Measurements from ENCODE around the gene ALG14.
"Not testable (repeated sequence)": the region's sequence is repeated elsewhere in the genome, so short reads cannot be mapped to it uniquely, and the experiment has no call there.

ALG14 gene

DNA sequence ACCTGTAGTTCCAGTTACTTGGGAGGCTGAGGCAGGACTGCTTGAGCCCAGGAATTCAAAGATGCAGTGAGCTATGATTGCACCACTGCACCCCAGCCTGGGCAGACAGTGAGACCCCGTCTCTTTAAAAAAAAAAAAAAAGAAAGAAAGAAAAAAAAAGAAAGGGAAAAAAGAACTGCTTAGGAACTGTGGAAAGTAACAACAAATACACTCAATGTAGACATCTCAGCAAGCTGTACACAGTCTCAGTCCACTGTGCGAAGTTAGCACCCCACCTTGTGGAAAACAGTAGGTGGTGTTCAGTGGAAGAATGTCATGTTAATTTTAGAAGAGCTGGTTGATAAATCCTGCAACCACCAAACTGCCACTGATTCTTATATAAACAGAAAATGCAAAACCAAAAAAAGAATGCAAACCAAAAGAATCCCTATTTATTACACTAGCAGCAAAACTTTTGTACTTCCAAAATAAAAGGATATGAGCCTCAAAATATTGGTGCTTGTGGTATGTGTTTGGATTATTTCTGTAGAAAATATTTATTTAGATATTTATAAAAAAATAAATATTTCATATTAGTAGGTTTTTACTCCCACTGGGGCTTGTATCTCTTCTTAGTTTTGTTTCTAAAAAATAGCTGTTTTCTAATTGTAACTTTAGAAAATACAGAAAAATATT lies 31.1 kb downstream of the ALG14 start:
- peak; percentile 67 for DNase-seq

GRCh38 chr1:95040032-95040525 lies 32.7 kb downstream of the ALG14 start:
- no peak for DNase-seq

DNA sequence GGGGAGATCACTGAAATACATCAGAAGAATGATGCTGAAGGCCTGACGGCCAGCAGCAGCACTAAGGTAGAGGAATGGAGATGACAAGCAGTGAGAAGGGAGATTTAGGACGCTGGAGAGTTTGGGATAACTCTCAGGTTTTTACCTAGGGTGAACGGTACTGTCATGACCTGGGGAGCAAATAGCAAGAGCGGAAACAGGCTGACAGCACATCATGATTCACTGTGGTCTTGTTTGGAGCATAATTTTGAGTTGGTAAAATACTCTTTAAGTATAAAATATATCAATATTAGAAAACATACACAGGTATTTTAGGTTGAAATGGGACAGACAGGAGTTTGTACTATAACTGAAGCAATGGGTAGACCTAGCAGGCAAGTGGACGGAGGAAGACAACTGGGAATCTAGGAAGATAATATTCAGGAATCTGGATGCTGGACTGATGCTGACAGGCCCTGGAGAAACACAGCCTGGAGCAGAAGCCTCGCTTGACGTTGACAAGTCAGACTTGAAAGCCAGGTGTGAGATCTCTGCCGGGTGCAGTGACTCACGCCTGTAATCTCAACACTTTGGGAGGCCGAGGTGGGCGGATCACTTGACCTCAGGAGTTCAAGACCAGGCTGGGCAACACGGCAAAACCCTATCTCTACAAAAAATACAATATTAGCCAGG lies 33.3 kb downstream of the ALG14 start:
- DNase-seq: no peak

DNA sequence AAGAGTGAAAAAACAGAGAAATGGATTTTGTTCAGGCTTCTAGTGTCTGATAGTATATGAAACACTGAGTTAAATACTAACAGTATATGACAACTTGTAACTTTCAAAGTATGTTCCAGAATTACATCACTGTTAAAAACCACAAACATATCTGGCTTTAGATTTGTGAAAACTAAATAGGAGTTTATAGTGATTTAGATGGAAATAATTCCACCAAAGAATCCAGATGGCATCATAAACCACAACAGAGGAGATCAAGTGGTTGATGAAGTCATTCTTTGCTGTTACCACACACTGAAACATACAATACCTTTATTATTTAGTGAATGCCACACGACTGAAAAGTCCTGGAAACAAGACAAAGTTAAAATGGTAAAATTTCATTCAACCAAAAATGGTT lies 37.2 kb downstream of the ALG14 start:
- no peak for DNase-seq

DNA sequence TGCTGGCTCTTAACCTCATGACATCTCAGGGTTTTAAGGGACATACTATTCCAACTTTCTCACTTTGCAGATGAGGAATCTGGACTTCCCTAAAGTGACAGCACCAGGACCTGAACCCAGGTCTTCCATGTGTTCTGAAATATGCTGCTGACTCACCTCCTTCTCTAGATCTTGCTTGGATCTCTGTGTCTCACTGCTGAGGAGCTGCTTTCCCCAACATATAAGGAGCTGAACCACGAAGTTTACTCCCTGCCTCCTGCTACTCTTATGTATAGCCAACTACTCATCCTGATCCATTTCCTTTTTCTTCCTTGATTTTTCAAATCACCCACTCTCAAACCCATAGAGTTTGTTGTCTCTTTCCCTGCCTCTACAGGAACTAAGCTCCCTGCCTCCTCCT lies 38.2 kb downstream of the ALG14 start:
- no peak for DNase-seq

DNA sequence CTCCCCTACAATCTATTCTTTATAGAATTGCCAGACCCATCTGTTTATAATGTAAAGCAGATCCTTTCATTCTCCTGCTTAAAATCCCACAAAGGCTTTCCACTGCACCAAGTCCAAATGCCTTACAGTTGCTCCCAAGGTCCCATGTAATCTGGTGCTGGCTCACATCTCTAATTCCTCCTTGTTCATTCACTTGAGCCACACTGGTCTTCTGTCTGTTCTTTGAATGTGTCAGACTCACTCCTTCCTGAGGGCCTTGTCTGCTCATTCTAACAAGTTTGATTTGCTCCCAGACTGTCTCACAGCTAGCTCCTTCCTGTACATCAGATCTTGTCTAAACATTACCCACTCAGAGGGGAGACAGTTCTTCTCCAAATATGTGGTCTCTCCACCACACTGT lies 38.9 kb downstream of the ALG14 start:
- no peak for DNase-seq

DNA sequence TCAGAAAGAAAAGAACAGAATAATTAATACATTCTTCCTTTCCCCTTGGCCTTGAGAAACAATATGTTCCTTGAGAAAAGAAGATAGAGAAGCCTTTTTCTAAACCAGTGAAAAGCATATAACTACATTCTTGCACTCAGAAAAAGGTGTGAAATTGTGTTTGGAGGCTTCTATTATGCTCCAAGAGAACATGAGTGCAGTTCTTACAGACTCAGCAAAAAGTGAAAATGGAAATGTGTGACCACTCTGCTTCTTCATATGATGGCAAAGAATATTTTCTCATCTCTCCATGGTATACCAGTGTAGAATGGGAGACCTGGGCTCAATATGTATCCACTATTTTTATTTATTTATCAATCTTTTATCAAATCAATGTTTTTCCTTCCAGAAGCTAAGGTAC lies 43.2 kb downstream of the ALG14 start:
- no peak for DNase-seq

DNA sequence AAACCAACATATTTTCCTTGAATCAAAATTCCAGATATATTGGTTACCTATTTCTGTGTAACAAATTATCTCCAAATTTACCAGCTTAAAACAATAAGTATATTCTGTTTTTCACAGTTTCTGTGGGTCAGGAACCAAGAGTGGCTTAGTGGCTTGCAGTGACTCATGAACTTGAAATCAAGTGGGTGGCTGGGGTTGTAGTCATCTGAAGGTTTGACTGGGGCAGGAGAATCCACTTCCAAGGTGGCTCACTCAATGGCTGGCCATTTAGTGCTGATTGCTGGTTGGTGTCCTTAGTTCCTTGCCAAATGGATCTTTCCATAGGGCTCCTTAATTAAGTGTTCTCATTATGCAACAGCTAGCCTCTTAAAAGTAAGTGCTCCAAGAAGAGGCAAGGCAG lies 43.8 kb downstream of the ALG14 start:
- DNase-seq: no peak

- no peak for DNase-seq
Observed at GRCh38 chr1:95027046-95027445, 45.7 kb downstream of the ALG14 start.

GRCh38 chr1:95023399-95024043 lies 49.2 kb downstream of the ALG14 start:
- DNase-seq: no peak

- no peak for DNase-seq
Observed at GRCh38 chr1:95022644-95022926, 50.2 kb downstream of the ALG14 start.

GRCh38 chr1:95021805-95022643 lies 50.7 kb downstream of the ALG14 start:
- DNase-seq: peak; percentile 80

- no peak for DNase-seq
Observed at GRCh38 chr1:95021119-95021518, 51.6 kb downstream of the ALG14 start.

GRCh38 chr1:95019466-95019865 lies 53.3 kb downstream of the ALG14 start:
- not testable (repeated sequence) for DNase-seq

- no peak for DNase-seq
Observed at GRCh38 chr1:95018602-95019369, 54.0 kb downstream of the ALG14 start.

DNA sequence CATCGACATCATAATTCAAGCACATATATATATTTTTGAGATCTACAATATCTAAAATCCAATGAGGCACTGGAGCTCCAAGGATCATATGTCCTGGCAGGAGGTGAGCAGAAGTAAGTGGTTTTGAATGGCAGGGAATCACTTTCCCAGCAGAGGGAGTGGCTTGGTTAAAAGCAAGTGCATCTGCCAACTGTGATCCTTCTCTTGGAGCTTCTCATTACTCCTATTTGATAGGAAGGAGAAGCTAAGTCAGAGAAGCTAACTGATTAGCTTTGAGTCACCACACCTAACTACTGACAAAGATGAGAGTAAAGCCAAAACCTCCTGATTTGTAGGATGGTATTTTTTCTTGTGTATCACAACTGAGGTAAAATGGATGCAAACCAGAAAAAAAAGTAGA lies 55.0 kb downstream of the ALG14 start:
- DNase-seq: no peak

DNA sequence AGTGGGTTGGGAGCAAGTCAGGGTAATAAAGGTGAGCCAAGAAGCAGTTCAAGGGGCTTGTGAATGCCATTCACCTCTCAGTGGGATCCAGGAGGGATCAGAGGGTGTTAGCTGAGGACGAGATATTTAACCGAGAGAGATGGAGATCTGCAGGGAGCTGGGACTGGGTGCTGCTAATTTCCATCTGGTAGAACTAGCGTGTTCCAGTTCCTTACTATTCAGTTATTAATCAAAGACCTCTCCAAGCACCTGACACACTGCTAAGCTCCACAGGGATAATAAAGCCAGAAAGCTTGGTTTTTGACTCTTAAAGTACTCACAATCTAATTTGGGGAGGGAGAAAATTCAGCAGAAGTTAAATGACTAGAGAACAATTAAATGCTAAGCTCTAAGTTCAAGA lies 57.7 kb downstream of the ALG14 start:
- DNase-seq: no peak

- DNase-seq: no peak
Observed at GRCh38 chr1:95013950-95014574, 58.7 kb downstream of the ALG14 start.

DNA sequence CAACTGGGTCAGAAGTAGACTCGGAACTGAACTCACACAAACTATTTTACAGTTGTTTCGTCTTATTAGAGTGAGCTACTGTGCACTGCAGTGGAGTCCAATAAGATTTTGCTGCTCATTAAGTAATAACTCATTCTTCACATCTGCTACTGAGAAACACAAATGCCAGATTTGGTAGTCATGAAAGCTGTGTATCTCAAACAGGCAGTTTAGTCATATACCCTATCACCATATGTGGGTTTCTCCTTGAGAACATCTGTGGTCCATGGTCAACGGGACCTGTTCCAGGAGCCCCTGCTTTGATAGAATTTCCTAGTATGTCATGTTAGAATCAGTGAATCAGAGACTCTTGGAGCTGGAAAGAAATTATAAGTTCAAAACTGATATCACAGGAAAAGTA lies 60.4 kb downstream of the ALG14 start:
- no peak for DNase-seq

DNA sequence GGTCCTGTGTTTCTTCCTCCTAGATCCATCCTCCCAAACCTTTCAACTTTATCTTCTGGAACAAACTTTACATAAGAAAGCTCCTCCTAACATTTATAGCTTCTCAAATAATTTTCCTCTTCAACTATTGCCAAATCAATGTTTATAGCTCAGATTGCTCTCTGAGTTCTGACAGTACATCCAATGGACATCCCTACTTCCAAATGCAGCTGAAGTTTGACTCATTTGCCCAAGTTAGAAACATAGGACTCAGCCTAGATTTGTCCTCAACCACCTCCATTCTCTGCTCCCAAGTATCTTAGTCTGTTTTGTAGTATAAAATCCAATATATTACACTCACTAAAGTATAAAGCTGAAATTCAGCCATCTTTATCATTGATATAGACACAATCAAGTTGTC lies 62.6 kb downstream of the ALG14 start:
- DNase-seq: no peak

DNA sequence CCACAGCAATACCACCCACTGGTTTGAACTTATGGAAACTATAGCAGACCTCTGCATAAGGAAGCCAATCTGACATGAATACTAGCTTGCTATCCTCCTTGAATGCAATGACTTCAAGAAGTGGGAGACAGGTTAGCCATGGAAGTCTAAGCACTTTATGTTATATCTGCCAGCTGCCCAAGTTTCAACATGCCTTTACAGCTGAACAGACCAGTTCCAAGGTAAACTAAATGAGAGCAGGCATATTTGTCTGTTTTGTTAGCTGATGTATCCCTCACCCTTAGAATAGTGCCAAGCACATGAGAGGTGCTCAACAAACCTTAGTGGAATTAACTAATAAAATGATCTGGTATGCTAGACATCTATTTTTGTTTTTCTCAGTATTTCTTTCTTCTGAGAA lies 65.1 kb downstream of the ALG14 start:
- no peak for DNase-seq

DNA sequence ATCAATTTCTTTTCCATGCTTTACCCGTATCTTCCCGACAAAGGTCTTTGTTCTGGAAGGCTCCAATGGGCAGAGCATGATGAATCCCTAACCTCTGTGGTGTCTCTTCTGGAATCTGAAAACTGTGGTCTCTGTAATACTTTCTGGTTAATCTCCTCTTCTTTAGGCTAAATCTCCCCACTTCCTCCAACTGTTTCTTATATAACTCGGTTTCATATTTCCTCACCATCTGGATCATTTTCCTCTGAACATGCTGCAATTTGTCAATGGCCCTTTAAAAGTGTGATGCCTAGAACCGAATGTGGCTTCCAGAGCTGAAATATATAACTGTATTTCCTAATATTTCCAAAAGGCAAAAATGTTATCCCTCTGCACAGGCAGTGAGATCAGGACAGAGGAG lies 66.1 kb downstream of the ALG14 start:
- no peak for DNase-seq

All from right forelimb (tissue), 1 donor.